ENCODE data around the gene CASP2.

The CASP2 gene

DNA sequence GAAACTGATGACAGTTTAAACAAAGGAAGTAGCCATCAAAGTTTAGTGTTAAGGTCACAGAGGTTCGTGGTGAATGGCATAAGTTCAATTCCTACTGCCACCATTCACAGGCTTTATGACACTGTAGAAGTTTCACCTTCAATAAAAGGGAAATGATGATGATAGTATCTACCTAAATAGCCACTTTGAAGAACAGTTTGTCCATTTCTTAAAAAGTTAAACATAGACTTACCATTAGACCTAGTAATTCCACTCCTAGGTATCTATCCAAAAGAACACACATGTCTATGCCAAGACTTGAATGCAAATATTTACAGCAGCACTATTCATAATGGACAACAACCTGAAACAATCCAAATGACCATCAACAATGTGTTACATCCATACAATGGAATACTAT lies 43.8 kb upstream of the CASP2 start:
- TF ChIP-seq ZFX (IDR thresholded peaks at IDR 0.05), result no peak
- TF ChIP-seq, protein P1, sequence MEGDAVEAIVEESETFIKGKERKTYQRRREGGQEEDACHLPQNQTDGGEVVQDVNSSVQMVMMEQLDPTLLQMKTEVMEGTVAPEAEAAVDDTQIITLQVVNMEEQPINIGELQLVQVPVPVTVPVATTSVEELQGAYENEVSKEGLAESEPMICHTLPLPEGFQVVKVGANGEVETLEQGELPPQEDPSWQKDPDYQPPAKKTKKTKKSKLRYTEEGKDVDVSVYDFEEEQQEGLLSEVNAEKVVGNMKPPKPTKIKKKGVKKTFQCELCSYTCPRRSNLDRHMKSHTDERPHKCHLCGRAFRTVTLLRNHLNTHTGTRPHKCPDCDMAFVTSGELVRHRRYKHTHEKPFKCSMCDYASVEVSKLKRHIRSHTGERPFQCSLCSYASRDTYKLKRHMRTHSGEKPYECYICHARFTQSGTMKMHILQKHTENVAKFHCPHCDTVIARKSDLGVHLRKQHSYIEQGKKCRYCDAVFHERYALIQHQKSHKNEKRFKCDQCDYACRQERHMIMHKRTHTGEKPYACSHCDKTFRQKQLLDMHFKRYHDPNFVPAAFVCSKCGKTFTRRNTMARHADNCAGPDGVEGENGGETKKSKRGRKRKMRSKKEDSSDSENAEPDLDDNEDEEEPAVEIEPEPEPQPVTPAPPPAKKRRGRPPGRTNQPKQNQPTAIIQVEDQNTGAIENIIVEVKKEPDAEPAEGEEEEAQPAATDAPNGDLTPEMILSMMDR (conservative IDR thresholded peaks at IDR 0.05), result no peak
- no peak overlapping the region for H3K27ac ChIP-seq

DNA sequence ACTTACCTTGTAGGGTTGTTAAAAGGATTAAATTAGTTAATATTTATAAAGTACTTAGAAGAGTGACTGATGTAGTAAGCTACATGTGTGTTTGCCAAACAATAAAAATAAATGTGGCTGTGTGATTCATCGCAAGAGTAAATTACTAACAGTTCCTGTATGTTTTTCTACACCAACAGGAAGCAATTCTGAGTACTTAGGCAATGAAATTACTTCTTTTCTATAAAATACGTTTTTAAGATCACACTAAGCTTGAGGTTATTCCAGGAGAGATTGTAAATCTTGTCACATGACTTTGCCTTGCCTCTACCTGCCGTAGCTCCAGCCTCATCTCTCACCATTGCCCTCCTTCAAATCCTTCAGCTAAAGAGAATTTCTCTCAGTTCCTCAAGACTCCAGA lies 43.0 kb upstream of the CASP2 start:
- H3K27ac ChIP-seq, result peak overlapping the region; percentile 30; the same call in 1 of the 2 replicates
- TF ChIP-seq, protein P1 (conservative IDR thresholded peaks at IDR 0.05), result no peak
- TF ChIP-seq ZFX (IDR thresholded peaks at IDR 0.05), result no peak

DNA sequence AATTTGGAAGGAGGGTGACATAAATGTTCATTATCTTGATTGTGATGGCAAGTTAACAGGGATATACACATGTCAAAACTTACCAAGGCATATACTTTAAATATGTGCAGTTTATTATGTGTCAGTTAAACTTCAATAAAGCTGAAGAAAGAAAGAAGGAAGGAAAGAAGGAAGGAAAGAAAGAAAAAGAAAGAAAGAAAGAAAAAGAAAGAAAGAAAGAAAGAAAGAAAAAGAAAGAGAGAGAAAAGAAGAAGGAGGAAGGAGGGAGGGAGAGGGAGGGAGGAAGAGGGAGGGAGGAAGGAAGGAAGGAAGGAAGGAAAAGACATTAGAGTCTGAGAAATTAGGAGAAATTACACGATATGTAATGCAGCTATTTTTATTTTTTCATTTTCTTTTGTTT lies 40.8 kb upstream of the CASP2 start:
- no peak for TF ChIP-seq ZFX (IDR thresholded peaks at IDR 0.05)
- TF ChIP-seq, protein P1 (conservative IDR thresholded peaks at IDR 0.05), result no peak
- H3K27ac ChIP-seq, result no peak overlapping the region

DNA sequence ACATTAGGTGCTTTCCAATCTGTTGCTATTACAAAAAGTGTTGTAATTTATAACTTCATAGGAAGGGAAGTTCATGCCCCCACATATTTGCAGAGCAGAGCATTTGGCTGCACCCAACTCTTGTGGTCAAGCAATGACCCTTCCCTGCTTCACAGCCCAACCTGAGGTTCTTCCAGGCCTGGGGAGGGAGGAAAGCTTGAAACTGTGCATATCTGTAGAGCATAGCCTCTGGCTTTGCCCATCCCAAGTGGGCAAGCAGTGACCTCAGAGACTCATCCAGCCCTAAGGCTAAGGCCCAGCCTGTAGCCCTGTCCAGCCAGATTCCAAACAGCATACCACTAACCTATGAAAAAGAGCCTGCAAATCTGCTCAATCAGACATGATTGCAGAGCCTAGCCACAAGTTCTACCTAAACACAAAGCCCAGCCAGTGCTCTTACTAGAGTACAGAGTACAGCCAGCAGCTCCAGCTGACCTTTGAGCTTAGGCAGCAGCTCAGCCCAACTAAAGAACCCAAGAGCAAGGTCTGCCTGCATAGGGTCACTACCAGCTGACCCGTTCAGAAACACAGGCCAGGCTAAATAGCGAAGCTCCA lies 39.3 kb upstream of the CASP2 start:
- H3K27ac ChIP-seq, result no peak overlapping the region
- TF ChIP-seq, protein P1 (conservative IDR thresholded peaks at IDR 0.05), result no peak
- TF ChIP-seq ZFX (IDR thresholded peaks at IDR 0.05), result no peak

DNA sequence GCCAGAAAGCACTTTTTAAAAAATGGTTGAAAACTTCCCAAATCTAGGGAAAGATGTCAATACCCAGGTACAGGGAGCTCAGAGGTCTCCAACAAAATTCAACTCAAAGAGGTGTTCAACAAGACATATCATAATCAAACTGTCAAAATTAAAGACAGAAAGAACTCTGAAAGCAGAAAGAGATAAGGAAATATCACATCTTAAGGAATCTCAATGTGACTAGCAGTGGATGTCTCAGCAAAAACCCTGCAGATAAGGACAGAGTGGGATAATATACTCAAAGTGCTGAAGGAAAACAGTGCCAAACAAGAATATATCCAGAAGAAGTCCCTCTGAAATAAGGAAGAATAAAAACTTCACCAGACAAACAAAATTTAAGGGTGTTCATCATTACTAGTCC lies 38.0 kb upstream of the CASP2 start:
- H3K27ac ChIP-seq, result no peak overlapping the region

DNA sequence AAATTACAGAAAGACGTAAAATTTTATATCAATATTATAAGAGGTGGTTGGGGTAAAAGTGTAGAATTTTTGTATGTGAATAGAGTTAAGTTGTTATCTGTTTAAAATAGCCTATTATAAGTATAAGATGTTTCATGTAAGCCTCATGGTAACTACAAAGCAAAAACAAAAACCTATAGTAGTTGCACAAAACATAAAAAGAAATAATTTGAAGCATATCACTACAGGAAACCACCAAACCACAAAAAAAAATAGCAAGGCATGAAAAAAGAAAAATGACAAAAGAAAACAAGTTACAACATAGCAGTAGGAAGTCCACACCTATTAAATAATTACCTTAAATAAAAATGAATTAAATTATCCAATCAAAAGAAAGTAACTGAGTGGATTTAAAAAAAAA lies 37.3 kb upstream of the CASP2 start:
- H3K27ac ChIP-seq, result no peak overlapping the region
- TF ChIP-seq ZFX (IDR thresholded peaks at IDR 0.05), result no peak
- TF ChIP-seq, protein P1 (conservative IDR thresholded peaks at IDR 0.05), result no peak

More for the DNA sequence above, 38.0 kb upstream of the CASP2 start:
- no peak for TF ChIP-seq ZFX (IDR thresholded peaks at IDR 0.05)
- TF ChIP-seq, protein P1 (conservative IDR thresholded peaks at IDR 0.05), result no peak

DNA sequence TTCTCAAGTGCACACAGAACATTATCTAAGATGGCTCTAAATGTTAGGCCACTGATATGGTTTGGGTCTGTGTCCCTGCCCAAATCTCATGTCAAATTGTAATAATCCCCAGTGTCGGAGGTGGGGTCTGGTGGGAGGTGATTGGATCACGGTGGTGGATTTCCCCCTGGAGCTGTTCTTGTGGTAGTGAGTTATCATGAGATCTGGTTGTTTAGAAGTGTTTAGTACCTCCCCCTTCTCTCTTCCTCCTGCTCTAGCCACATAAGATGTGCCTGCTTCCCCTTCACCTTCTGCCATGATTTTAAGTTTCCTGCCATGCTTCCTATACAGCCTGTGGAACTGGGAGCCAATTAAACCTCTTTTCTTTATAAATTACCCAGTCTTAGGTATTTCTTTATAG lies 36.1 kb upstream of the CASP2 start:
- TF ChIP-seq, protein P1 (conservative IDR thresholded peaks at IDR 0.05), result no peak
- TF ChIP-seq ZFX (IDR thresholded peaks at IDR 0.05), result no peak
- no peak overlapping the region for H3K27ac ChIP-seq

Measured in C4-2B (cell line).